ENCODE results near the gene ATP2A1.
A peak's percentile ranks its signal among the peaks of the same experiment; 100 is the strongest.

Gene ATP2A1

DNA sequence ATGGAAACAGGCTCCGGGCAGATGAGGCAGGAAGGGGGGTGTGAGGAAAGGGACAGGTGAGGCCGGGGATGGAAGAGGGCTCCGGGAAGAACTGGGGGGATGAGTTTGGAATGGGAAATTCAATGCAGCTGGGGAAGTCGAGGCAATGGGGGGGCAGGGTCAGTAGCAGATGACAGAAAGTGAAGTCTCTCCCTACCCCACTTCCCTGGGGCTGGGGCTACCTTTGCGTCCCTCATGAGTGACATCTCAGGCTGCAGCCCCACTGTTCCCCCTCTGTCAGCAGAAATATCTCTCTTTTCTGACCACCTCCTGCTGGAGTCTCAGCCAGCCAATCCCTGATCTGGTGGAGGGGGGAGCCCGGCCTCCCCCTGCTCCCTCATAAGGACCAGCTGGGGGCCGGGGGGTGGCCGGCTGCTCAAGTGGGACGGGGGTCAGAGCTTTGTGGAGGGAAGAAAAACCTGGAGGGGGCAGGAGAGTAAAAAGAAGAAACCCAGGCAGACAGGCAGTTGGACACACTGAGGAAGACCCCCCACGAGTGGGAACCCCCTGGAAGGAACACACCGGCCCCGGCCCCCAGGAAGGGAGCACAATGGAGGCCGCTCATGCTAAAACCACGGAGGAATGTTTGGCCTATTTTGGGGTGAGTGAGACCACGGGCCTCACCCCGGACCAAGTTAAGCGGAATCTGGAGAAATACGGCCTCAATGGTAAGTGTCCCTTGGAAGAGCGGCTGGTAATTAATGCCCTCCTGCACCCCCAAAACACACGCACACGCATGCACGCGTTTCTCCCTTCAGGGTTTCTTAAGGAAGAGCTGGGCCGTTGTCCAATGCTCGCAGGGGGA, at the start of gene ATP2A1:
Gene ATP2A1, plus strand, starts transcription at position 406 of the 844 bp plus-strand sequence. Its CDS starts 184 bp downstream, at position 590.
- in situ Hi-C loops (cut with HindIII; ENCODE audit: low pct_ligation_motif_present, low sequenced_read_pairs), result no loop called here
- Histone ChIP-seq H3K36me3 (replicated peaks) (peaks cover 7% of the 10 kb centered on the region), H3K4me3 (ENCODE audit: low read depth, low read length) (peak within 1 kb of the TSS; percentile 67), H3K27me3 (replicated peaks) (no peaks in the 10 kb centered on the region), H3K27ac (no peak within 1 kb of the TSS)
- TF ChIP-seq, protein P1, sequence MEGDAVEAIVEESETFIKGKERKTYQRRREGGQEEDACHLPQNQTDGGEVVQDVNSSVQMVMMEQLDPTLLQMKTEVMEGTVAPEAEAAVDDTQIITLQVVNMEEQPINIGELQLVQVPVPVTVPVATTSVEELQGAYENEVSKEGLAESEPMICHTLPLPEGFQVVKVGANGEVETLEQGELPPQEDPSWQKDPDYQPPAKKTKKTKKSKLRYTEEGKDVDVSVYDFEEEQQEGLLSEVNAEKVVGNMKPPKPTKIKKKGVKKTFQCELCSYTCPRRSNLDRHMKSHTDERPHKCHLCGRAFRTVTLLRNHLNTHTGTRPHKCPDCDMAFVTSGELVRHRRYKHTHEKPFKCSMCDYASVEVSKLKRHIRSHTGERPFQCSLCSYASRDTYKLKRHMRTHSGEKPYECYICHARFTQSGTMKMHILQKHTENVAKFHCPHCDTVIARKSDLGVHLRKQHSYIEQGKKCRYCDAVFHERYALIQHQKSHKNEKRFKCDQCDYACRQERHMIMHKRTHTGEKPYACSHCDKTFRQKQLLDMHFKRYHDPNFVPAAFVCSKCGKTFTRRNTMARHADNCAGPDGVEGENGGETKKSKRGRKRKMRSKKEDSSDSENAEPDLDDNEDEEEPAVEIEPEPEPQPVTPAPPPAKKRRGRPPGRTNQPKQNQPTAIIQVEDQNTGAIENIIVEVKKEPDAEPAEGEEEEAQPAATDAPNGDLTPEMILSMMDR (IDR thresholded peaks at IDR 0.05; ENCODE audit: low read depth, low read length, missing control alignments), result no peak
- no peak for DNase-seq

DNA sequence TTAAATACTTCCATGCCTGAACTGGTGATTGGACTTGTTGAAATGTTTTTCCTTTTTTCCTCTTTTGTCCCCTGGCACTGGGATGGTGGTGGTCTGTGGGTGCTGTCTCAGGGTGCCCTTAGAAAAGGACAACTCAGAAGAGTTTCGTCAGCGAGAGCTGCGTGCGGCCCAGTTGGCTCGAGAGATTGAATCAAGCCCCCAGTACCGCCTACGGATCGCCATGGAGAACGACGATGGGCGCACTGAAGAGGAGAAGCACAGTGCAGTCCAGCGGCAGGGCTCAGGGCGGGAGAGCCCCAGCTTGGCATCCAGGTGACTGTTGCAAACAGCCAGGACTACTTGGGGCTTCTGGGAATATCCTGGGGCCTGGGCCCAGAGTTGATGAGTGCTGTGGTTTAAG, 48.5 kb upstream of the ATP2A1 start:
- Histone ChIP-seq H3K27me3 (replicated peaks) (no peaks in the 10 kb centered on the region), H3K27ac (no peak overlapping the region), H3K4me3 (ENCODE audit: low read depth, low read length) (no peak overlapping the region), H3K36me3 (replicated peaks) (peaks cover 87% of the 10 kb centered on the region)
- in situ Hi-C loops (cut with HindIII; ENCODE audit: low pct_ligation_motif_present, low sequenced_read_pairs), result no loop called here
- TF ChIP-seq, protein P1 (IDR thresholded peaks at IDR 0.05; ENCODE audit: low read depth, low read length, missing control alignments), result no peak
- DNase-seq, result no peak

- no peaks in the 10 kb centered on the region for H3K27me3 ChIP-seq (replicated peaks)
- H3K36me3 ChIP-seq (replicated peaks), result peaks cover 91% of the 10 kb centered on the region
- DNase-seq, result no peak
- no peak overlapping the region for H3K4me3 ChIP-seq (ENCODE audit: low read depth, low read length)
- H3K27ac ChIP-seq, result no peak overlapping the region
- TF ChIP-seq, protein P1 (IDR thresholded peaks at IDR 0.05; ENCODE audit: low read depth, low read length, missing control alignments), result no peak
- in situ Hi-C loops (cut with HindIII; ENCODE audit: low pct_ligation_motif_present, low sequenced_read_pairs), result no loop called here
Measured at GRCh38 chr16:28830531-28830930, 47.8 kb upstream of the ATP2A1 start.

GRCh38 chr16:28834349-28834748, 43.9 kb upstream of the ATP2A1 start:
- peaks cover 88% of the 10 kb centered on the region for H3K36me3 ChIP-seq (replicated peaks)
- TF ChIP-seq, protein P1 (IDR thresholded peaks at IDR 0.05; ENCODE audit: low read depth, low read length, missing control alignments), result no peak
- no peak overlapping the region for H3K27ac ChIP-seq
- H3K27me3 ChIP-seq (replicated peaks), result no peaks in the 10 kb centered on the region
- DNase-seq, result no peak
- in situ Hi-C loops (cut with HindIII; ENCODE audit: low pct_ligation_motif_present, low sequenced_read_pairs), result no loop called here
- no peak overlapping the region for H3K4me3 ChIP-seq (ENCODE audit: low read depth, low read length)

DNA sequence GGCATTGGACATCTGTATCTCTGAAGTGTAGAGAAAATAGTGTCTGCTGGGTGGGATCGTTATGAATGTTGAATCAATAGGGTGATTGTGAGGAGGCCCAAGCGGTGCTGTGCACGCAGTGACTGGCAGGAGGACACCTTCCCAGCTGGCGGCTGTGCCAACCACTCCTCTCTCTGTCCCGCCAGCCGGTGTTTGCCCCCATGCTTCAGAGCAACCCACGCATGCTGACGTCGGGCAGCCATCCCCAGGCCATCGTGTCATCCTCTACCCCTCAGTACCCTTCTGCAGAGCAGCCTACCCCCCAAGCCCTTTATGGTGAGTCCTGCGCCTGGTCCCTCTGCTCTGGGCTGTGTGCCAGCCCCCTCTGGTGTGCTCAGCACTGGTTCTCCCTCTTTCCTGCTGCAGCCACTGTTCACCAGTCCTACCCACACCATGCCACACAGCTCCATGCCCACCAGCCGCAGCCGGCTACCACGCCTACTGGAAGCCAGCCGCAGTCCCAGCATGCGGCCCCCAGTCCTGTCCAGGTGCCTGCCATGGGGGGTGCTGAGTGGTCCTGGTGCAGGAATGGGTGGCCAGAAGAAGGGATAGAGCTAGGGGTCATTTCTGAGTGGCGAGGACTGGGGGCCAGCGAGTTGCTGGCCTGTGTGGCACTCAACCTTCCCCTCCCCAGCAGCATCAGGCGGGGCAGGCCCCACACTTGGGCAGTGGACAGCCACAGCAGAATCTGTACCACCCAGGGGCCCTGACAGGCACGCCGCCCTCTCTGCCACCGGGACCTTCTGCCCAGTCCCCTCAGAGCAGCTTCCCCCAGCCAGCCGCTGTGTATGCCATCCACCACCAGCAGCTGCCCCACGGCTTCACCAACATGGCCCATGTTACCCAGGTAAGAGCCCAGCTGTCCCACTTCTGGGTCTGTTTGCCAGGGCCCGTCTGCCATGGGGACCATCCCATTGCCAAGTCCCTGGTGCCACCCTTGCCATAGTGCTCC, 43.1 kb upstream of the ATP2A1 start:
- DNase-seq, result no peak

More for the DNA sequence above, 43.1 kb upstream of the ATP2A1 start:
- H3K4me3 ChIP-seq (ENCODE audit: low read depth, low read length), result no peak overlapping the region
- H3K36me3 ChIP-seq (replicated peaks), result peaks cover 79% of the 10 kb centered on the region
- TF ChIP-seq, protein P1 (IDR thresholded peaks at IDR 0.05; ENCODE audit: low read depth, low read length, missing control alignments), result no peak
- no peaks in the 10 kb centered on the region for H3K27me3 ChIP-seq (replicated peaks)
- in situ Hi-C loops (cut with HindIII; ENCODE audit: low pct_ligation_motif_present, low sequenced_read_pairs), result no loop called here
- no peak overlapping the region for H3K27ac ChIP-seq

Measured in brain microvascular endothelial cell (primary cell).